GM08714 (cell line): Measurements from ENCODE around the gene TMPO.
"Not testable (repeated sequence)": the region's sequence is repeated elsewhere in the genome, so short reads cannot be mapped to it uniquely, and the experiment has no call there.

Experiments used
- H3K4me3 ChIP-seq: fragments of 200-500 bp; sonication (Bioruptor generic); 2 replicates; pipeline ENCODE4 v1.5.1; 2014; ENCODE audit warnings: mild to moderate bottlenecking, low read length, inconsistent platforms
- ZNF274 ChIP-seq: IDR thresholded peaks from 2 replicates; pipeline ENCODE4 v1.6.1; 2012; ENCODE audit warnings: mild to moderate bottlenecking, low read depth, low read length

Gene TMPO

DNA sequence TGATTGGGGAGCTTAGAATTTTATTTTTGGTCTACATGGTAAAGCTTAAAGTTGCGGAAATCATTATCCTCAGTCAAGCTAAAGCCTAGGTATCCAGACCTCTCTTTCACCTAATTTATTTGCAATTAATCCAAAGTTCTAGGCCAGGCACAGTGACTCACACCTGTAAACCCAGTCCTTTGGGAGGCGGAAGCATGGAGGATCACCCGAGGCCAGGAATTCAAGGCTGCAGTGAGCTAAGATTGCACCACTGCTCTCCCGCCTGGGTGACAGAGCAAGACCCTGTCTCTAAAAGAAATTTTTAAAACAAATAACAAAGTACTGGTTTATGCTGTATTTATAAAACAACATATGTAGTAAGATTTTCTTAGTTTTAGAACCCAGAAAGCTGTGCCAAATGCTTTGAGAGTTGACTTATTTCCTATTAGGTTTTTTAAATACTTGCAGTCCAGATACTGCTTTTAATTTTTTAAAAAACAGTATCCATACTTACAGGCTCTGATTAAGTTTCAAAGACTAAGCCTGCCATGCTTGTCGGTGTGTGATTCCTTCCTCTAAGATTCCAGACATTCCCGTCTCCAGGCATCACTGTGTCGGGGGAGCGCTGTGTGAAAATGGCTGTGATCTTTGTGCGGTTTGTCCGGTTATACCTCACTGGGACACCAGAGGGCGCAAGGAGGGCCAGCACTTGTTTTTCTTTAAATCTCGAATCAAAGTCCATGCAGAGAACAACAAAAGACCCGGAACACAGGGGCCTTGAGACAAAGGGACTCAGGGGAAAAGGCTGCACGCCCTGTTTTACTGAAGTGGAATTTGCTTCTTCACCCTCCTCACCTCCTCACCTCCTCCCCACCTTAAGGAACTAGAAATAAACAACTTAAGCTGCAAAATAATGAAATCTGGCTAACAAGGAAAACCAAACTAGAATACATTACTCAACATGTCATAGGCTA is 24.6 kb upstream of the TMPO start:
- H3K4me3 ChIP-seq = no peak overlapping the region; the same call in 1 of the 2 replicates
- no peak for TF ChIP-seq ZNF274

DNA sequence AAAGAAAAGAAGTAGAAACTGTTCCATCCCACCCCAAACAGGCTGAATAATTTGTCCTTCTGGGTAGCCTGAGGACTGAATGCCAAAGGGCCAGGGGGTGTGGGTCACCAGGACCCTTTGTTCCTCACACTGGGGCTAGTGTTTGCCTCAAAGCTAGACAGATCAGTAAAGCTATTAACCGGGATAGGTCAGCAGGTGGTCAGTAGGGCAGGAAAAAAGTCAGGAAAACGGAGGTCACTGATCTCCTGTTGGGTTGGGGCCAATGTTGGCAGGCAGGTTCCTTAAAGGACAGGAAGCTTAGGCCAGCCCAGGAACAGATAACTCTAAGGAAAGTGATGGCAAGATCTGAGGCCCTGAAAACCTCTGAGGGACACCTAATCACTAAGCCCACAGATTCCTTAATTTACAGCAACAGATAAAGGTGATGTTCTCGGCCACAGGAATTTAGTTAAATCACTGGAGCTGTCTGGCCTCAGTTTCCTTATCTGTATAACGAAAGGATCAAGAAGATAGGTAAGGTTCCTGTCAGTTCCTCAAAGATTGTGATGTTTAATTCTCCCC is 22.7 kb upstream of the TMPO start:
- no peak for TF ChIP-seq ZNF274
- H3K4me3 ChIP-seq = no peak overlapping the region

DNA sequence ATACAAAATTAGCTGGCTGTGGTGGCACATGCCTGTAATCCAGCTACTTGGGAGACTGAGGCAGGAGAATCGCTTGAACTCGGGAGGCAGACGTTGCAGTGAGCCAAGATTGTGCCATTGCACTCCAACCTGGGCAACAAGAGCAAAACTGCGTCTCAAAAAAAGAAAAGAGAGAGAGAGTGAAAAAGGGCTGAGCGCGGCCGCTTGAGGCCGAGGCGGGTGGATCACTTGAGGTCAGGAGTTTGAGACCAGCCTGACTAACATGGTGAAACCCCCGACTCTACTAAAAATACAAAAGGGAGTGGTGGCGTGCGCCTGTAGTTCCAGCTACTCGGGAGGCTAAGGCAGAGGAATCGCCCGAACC is 14.1 kb upstream of the TMPO start:
- H3K4me3 ChIP-seq = not testable (repeated sequence)

DNA sequence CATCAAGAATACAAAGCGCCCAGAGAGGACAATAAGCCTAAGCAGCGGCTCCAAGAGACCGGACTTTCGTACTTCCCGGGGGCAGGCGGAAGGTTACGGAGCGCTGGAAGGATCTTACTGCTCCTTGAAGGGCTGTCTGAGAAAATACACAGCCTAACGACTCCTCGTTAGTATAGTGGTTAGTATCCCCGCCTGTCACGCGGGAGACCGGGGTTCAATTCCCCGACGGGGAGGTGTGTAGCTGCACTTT is 12.1 kb upstream of the TMPO start:
- H3K4me3 ChIP-seq = peak overlapping the region; percentile 64
- TF ChIP-seq ZNF274 = no peak

DNA sequence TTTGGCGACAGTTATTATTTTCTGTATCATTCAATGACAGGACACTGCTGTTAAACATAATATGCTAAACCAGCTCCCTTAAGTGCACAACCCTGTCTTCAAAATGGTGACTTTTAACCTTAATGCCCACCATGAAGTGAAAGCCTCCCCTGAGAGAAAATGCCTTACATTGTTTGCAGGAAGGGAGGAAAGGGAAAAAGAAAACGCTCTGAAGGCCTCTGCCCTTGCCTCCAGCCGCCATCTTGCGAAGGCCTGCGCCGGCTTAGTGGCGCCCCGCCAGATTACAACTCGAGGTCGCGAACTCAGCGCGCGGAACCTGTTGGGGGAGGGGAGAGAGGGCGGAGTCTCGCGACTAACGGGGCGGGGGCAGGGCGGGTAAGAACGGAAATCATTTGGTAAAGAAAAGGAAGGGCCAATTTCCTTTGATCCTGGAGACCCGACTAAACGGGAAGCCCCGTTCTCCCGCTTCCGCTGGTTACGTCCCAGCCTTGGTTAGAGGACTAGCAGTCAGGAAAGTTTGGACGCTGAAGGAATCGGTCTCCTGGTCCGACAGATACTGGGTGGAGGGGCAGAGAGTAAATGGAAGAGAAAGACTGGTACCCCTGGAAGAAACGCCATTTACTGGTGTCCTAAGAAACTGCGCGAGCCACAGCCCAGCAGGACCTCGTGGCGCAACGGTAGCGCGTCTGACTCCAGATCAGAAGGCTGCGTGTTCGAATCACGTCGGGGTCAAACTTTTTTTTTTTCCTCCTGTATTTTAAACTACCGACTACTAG is 11.6 kb upstream of the TMPO start:
- H3K4me3 ChIP-seq = peak overlapping the region; percentile 64
- TF ChIP-seq ZNF274 = no peak

DNA sequence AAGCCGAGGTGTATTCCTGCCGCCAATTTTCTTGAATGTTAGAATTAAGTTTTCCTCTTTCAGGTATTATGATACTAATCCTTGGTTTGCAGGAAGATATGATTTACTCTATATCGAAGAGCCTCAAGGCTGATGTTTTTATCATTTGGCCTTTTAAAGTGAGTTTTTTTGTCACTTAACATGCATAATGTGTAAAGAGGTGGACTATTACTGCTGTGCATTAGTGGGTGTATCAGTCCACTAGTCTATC is 11.1 kb upstream of the TMPO start:
- peak overlapping the region; percentile 64 for H3K4me3 ChIP-seq
- no peak for TF ChIP-seq ZNF274

DNA sequence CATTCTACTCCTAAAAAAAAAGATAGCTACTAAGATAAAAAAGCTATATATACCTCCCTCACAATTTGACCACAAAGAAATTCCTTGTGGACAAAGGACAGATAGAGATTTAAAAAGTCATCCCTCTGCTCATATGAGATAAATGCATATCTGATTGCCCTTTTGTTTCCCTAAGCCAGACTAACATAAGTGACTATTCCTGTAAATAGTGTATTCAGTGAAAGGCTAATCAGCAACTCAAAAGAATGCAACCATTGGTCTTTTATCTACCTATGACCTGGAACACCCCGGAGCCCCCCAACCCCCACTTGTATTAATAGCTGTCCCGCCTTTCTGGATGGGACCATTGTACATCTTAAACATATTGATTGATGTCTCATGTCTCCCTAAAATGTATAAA is 6.3 kb upstream of the TMPO start:
- no peak for TF ChIP-seq ZNF274
- H3K4me3 ChIP-seq = no peak overlapping the region

DNA sequence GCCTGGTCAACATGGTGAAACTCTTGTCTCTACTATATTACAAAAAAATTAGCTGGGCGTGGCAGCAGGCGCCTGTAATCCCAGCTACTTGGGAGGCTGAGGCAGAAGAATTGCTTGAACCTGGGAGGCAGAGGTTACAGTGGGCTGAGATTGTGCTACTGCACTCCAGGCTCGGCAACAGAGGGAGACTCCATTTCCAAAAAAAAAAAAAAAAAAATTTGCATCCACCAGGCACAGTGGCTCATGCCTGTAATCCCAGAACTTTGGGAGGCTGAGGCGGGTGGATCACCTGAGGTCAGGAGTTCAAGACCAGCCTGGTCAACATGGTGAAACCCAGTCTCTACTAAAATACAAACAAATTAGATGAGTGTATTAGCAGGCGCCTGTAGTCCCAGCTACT is 3.6 kb upstream of the TMPO start:
- H3K4me3 ChIP-seq = not testable (repeated sequence)

DNA sequence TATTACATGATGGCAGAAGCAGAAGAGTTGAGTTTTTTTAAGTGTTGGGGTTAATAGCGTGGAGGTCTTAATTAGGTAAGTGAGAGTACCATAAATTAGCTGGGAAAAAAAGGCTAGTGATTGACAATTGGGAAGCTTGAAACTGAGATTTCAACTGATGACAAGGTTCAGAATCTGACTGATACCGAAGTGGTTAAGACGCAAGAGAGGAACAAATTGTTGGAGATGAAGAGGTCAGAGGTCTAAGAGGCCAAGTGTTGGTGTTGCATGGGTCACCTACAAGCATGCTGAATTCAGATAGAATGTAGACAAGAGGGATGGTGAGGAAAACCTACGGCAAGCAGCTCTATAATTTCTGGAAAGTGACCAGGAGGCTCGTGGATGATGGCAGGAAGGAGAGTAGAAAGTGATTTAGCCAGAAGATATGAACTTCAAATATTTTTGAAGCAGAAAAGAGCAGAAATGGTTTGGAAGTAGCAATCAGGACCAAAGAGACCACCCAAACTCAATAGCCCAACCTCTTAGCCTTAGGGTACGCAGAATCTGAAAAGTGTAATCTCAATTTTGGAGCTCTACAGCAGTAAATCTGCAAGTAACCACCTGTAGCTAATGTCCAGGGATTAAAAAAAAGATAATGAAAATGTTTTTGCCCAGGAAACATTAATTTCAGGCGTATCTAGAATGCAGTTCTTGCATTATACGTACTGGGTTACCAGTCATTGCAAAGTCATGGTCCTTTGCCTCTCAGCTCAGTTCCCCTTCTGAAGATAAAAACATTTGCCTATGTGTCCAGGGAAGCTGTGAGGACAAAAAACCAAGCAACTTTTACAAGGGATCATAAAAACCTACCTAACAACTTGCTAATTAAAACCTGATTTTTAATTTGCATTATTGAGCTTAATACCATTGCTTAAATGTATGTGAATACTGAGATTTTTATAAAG is 1.7 kb upstream of the TMPO start:
- no peak for TF ChIP-seq ZNF274
- H3K4me3 ChIP-seq = peak overlapping the region; percentile 83

DNA sequence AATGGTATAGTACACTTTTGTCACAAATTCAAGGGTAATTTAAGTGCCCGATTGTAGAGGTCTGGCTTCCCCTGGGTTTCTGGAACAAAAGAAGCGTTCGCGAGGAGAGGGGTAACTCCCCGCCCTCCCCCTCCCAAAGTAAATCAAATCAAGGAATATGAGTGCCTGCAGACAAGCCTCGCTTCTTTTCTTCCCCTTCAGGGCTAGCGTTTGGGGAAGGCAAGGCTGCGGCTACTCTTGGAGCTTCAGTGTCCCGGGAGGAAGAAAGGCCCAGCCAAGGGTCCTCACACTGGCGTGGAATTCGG is 456 bp upstream of the TMPO start:
- no peak for TF ChIP-seq ZNF274
- peak overlapping the region; percentile 83 for H3K4me3 ChIP-seq

DNA sequence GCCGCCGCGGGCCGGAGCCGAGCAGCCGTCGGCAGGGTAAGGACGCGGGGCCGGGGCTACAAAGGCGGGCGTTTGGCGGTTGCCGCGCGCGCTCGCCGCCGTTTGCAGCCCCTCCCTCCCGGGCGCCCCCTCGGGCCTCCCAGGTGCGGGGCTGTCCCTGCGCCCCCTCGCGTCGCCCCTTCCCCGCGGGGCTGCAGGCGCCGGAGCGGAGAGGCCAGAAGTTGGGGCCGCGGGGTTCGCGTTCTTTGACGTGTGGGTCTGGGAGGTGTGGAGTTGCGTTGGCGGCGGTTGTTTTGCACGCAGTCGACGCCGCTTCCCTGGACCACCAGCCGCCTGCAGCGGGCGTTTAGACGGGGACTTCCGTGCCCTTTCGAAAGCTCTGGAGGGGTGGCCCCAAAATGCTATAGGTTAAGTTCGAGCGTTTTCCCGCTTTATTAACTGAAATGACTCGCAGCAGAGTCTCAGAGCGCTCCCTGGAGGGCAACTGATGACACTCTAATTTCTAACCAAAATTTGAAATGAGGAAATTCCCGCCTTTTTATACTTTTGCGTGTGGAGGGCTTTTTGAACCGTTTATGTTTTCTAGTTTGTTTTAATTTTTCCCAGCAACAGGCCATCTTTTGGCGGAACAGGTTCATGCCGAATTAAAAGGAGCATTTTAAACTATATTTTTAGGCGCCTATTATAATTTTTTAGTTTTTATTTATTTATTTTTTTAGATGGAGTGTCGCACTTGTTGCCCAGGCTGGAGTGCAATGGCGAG is 902 bp downstream of the TMPO start:
- TF ChIP-seq ZNF274 = no peak
- H3K4me3 ChIP-seq = peak overlapping the region; percentile 83

DNA sequence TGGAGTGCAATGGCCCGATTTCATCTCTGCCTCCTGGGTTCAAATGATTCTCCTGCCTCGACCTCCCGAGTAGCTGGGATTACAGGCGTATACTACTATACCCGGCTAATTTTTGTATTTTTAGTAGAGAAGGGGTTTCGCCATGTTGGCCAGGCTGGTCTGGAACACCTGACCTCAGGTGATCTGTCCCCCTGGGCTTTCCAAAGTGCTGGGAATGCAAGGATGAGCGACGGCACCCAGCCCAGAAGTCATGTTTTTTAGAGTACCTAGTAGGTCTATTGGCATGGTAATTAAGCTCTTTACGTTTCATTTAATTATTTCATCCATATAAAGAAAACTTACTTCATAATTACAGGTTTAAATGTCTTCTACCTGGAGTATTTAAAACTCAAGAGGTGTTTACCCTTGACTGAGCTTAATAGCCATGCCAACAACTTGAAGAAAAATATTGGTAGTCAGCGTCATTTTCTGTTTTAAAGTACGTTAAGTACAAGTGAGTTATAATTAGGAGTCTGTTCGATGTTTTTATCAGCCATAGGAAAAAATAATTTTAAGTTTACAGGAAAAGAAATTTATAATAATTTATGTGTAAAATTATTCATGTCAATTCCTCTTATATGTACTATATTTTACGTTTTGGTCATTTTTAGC is 4.0 kb downstream of the TMPO start:
- TF ChIP-seq ZNF274 = no peak
- peak overlapping the region; percentile 25; the same call in 1 of the 2 replicates for H3K4me3 ChIP-seq

DNA sequence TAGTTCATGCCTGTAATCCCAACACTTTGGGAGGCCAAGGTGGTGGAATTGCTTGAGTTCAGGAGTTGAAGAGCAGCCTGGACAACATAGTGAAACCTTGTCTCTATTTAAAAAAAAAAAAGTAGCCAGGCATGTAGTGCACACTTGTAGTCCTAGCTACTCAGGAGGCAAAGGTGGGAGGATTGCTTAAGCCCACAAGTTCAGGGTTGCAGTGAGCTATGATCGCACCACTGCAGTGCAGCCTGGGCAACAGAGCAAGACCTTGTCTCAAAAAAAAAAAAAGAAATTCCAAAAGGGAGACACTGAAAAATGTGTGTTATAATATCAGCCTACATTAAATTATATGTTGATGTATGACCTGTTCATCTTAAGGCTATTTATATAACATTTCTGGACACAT is 14.7 kb downstream of the TMPO start:
- no peak for TF ChIP-seq ZNF274
- H3K4me3 ChIP-seq = no peak overlapping the region
